Stimulated activated naive B cell treated with anti-CD40 and anti-IgM and Interleukin-4, amounts not matched to agents 10 μg/mL and 1 μg/mL and 100 μg/mL, for 72 hours (primary cell): ENCODE measurements around the gene ESYT3.
"Not testable (repeated sequence)": the region's sequence is repeated elsewhere in the genome, so short reads cannot be mapped to it uniquely, and the experiment has no call there.

Experiments used
- ATAC-seq, 2 donors: fragments of 150-1000 bp; cut with Tn5 transposase; replicated peaks; 2 replicates each; pipeline ENCODE4 v1.10.0; 2021; ENCODE audit warnings: moderate library complexity in 1 of 2
- DNase-seq: peaks from one replicate; pipeline ENCODE4 v3.0.0; 2021
- H3K27ac Mint-ChIP-seq: one replicate; pipeline ENCODE4 v1.8.0; 2022; ENCODE audit warnings: mild to moderate bottlenecking, mixed read lengths
- H3K27me3 Mint-ChIP-seq, 2 donors: one replicate each; pipeline ENCODE4 v1.8.0; 2022; ENCODE audit warnings: mixed read lengths in 2 of 2
- H3K36me3 Mint-ChIP-seq, 2 donors: one replicate each; pipeline ENCODE4 v1.8.0; 2022; ENCODE audit warnings: mixed read lengths in 2 of 2, mild to moderate bottlenecking in 1 of 2
- H3K4me1 Mint-ChIP-seq, 2 donors: one replicate each; pipeline ENCODE4 v1.8.0; 2022; ENCODE audit warnings: mixed read lengths in 2 of 2, mild to moderate bottlenecking in 1 of 2
- H3K4me3 Mint-ChIP-seq, 2 donors: one replicate each; pipeline ENCODE4 v1.8.0; 2022; ENCODE audit warnings: mild to moderate bottlenecking in 2 of 2, mixed read lengths in 2 of 2, moderate library complexity in 1 of 2
- H3K9me3 Mint-ChIP-seq, 2 donors: one replicate each; pipeline ENCODE4 v1.8.0; 2022; ENCODE audit warnings: mixed read lengths in 2 of 2, mild to moderate bottlenecking in 1 of 2

Gene ESYT3

GRCh38 chr3:138493804-138494606, 59.6 kb downstream of the ESYT3 start:
- peaks cover 6 to 7% of the 10 kb centered on the region in 2 donors for H3K9me3 Mint-ChIP-seq
- no peaks in the 10 kb centered on the region for H3K27me3 Mint-ChIP-seq
- H3K4me1 Mint-ChIP-seq: no peaks in the 10 kb centered on the region
- ATAC-seq: no peak
- H3K4me3 Mint-ChIP-seq: no peak overlapping the region
- peaks cover 2 to 3% of the 10 kb centered on the region in 2 donors for H3K36me3 Mint-ChIP-seq
- no peak overlapping the region for H3K27ac Mint-ChIP-seq
- no peak for DNase-seq

GRCh38 chr3:138494607-138494929, 60.2 kb downstream of the ESYT3 start:
- Mint-ChIP-seq H3K27ac (no peak overlapping the region), H3K27me3 (no peaks in the 10 kb centered on the region), H3K4me1 (no peaks in the 10 kb centered on the region), H3K9me3 (peaks cover 4 to 5% of the 10 kb centered on the region in 2 donors), H3K4me3 (no peak overlapping the region), H3K36me3 (peaks cover 0 to 4% of the 10 kb centered on the region in 2 donors)
- ATAC-seq (no peak), DNase-seq (no peak)

- not testable (repeated sequence) for H3K27ac Mint-ChIP-seq, H3K4me1 Mint-ChIP-seq, ATAC-seq, H3K4me3 Mint-ChIP-seq, H3K27me3 Mint-ChIP-seq, H3K36me3 Mint-ChIP-seq, H3K9me3 Mint-ChIP-seq, DNase-seq
Measured at GRCh38 chr3:138495638-138496037, 61.2 kb downstream of the ESYT3 start.

GRCh38 chr3:138496436-138496835, 62.0 kb downstream of the ESYT3 start:
- H3K27ac Mint-ChIP-seq: no peak overlapping the region
- ATAC-seq (no peak), DNase-seq (no peak)
- H3K4me3 Mint-ChIP-seq: no peak overlapping the region
- no peaks in the 10 kb centered on the region for H3K4me1 Mint-ChIP-seq
- peaks cover 2 to 4% of the 10 kb centered on the region in 2 donors for H3K9me3 Mint-ChIP-seq
- no peaks in the 10 kb centered on the region for H3K27me3 Mint-ChIP-seq
- H3K36me3 Mint-ChIP-seq: peaks cover 0 to 6% of the 10 kb centered on the region in 2 donors

- no peak overlapping the region for H3K27ac Mint-ChIP-seq
- no peak for ATAC-seq
- H3K36me3 Mint-ChIP-seq: peaks cover 0 to 4% of the 10 kb centered on the region in 2 donors
- H3K4me3 Mint-ChIP-seq: no peak overlapping the region
- H3K27me3 Mint-ChIP-seq: no peaks in the 10 kb centered on the region
- no peak for DNase-seq
- H3K9me3 Mint-ChIP-seq: peaks cover 1% of the 10 kb centered on the region in 2 donors
- no peaks in the 10 kb centered on the region for H3K4me1 Mint-ChIP-seq
Measured at GRCh38 chr3:138497021-138497420, 62.6 kb downstream of the ESYT3 start.

- H3K4me1 Mint-ChIP-seq: no peaks in the 10 kb centered on the region
- ATAC-seq (no peak), DNase-seq (no peak)
- H3K27me3 Mint-ChIP-seq: no peaks in the 10 kb centered on the region
- no peaks in the 10 kb centered on the region for H3K9me3 Mint-ChIP-seq
- peaks cover 0 to 3% of the 10 kb centered on the region in 2 donors for H3K36me3 Mint-ChIP-seq
- no peak overlapping the region for H3K27ac Mint-ChIP-seq
- H3K4me3 Mint-ChIP-seq: no peak overlapping the region
Measured at GRCh38 chr3:138497851-138498250, 63.4 kb downstream of the ESYT3 start.

- Mint-ChIP-seq H3K36me3 (peaks cover 0 to 3% of the 10 kb centered on the region in 2 donors), H3K4me3 (no peak overlapping the region), H3K27me3 (no peaks in the 10 kb centered on the region), H3K4me1 (no peaks in the 10 kb centered on the region), H3K9me3 (no peaks in the 10 kb centered on the region), H3K27ac (no peak overlapping the region)
- DNase-seq (no peak), ATAC-seq (no peak)
Measured at GRCh38 chr3:138498991-138499390, 64.6 kb downstream of the ESYT3 start.

GRCh38 chr3:138507524-138507923, 73.1 kb downstream of the ESYT3 start:
- no peaks in the 10 kb centered on the region for H3K9me3 Mint-ChIP-seq
- no peaks in the 10 kb centered on the region for H3K4me1 Mint-ChIP-seq
- H3K36me3 Mint-ChIP-seq: no peaks in the 10 kb centered on the region
- ATAC-seq: no peak
- H3K27ac Mint-ChIP-seq: no peak overlapping the region
- no peak overlapping the region for H3K4me3 Mint-ChIP-seq
- H3K27me3 Mint-ChIP-seq: no peaks in the 10 kb centered on the region
- DNase-seq: no peak

- no peak for ATAC-seq
- Mint-ChIP-seq H3K4me3 (no peak overlapping the region), H3K36me3 (no peaks in the 10 kb centered on the region), H3K4me1 (no peaks in the 10 kb centered on the region), H3K27me3 (no peaks in the 10 kb centered on the region), H3K9me3 (no peaks in the 10 kb centered on the region), H3K27ac (no peak overlapping the region)
- DNase-seq: no peak
Measured at GRCh38 chr3:138509586-138509985, 75.2 kb downstream of the ESYT3 start.

- Mint-ChIP-seq H3K36me3 (no peaks in the 10 kb centered on the region), H3K27ac (no peak overlapping the region)
- no peak for ATAC-seq
Measured at GRCh38 chr3:138511945-138512344, 77.5 kb downstream of the ESYT3 start.

GRCh38 chr3:138513090-138513843, 78.9 kb downstream of the ESYT3 start:
- no peak for DNase-seq
- H3K9me3 Mint-ChIP-seq: peaks cover 1 to 3% of the 10 kb centered on the region in 2 donors
- H3K27me3 Mint-ChIP-seq: no peaks in the 10 kb centered on the region
- H3K4me1 Mint-ChIP-seq: no peaks in the 10 kb centered on the region
- ATAC-seq: peak; percentile 68 to 83
- H3K36me3 Mint-ChIP-seq: peaks cover 2 to 6% of the 10 kb centered on the region in 2 donors
- H3K4me3 Mint-ChIP-seq: no peak overlapping the region
- no peak overlapping the region for H3K27ac Mint-ChIP-seq

More at GRCh38 chr3:138511945-138512344, 77.5 kb downstream of the ESYT3 start:
- H3K4me3 Mint-ChIP-seq: no peak overlapping the region
- no peaks in the 10 kb centered on the region for H3K9me3 Mint-ChIP-seq
- no peaks in the 10 kb centered on the region for H3K27me3 Mint-ChIP-seq
- no peak for DNase-seq
- no peaks in the 10 kb centered on the region for H3K4me1 Mint-ChIP-seq

- peaks cover 24 to 35% of the 10 kb centered on the region in 2 donors for H3K36me3 Mint-ChIP-seq
- not testable (repeated sequence) for H3K4me1 Mint-ChIP-seq, H3K27me3 Mint-ChIP-seq, H3K27ac Mint-ChIP-seq, H3K4me3 Mint-ChIP-seq, ATAC-seq, DNase-seq
- peaks cover 9 to 12% of the 10 kb centered on the region in 2 donors for H3K9me3 Mint-ChIP-seq
Measured at GRCh38 chr3:138521445-138521844, 87.0 kb downstream of the ESYT3 start.
